ENCODE results near the gene CYP27C1.

The CYP27C1 gene

GRCh38 chr2:127191331-127192219 is 28.5 kb downstream of the CYP27C1 start:
- DNase-seq = no peak

- no peak for DNase-seq
Measured at GRCh38 chr2:127188797-127189196, 31.3 kb downstream of the CYP27C1 start.

DNA sequence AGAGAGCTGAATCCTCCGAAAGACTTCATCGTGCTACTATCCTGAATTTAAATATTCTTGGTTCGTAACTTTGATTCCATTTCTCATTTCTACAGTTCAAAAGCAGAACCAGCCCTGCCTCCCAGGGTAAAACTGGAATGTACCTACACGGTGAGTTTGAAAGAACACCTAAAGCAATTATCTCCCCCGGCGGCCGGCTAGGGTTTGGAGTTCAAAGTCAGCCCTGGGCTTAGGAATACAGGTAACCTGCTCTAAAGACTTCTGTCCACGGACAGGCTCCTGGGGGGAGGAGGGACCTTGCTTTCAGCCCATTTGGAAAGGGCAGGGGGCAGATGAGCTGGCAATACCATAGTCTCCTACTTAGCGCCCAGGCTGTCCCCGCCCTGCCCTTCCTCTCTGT is 32.3 kb downstream of the CYP27C1 start:
- no peak for DNase-seq

GRCh38 chr2:127187081-127187775 is 32.9 kb downstream of the CYP27C1 start:
- DNase-seq = no peak

- DNase-seq = no peak
Measured at GRCh38 chr2:127185705-127186104, 34.4 kb downstream of the CYP27C1 start.

GRCh38 chr2:127185093-127185492 is 35.0 kb downstream of the CYP27C1 start:
- DNase-seq = peak in 1 of 3 donors; percentile 41

- no peak for DNase-seq
Measured at GRCh38 chr2:127183771-127184170, 36.3 kb downstream of the CYP27C1 start.

DNA sequence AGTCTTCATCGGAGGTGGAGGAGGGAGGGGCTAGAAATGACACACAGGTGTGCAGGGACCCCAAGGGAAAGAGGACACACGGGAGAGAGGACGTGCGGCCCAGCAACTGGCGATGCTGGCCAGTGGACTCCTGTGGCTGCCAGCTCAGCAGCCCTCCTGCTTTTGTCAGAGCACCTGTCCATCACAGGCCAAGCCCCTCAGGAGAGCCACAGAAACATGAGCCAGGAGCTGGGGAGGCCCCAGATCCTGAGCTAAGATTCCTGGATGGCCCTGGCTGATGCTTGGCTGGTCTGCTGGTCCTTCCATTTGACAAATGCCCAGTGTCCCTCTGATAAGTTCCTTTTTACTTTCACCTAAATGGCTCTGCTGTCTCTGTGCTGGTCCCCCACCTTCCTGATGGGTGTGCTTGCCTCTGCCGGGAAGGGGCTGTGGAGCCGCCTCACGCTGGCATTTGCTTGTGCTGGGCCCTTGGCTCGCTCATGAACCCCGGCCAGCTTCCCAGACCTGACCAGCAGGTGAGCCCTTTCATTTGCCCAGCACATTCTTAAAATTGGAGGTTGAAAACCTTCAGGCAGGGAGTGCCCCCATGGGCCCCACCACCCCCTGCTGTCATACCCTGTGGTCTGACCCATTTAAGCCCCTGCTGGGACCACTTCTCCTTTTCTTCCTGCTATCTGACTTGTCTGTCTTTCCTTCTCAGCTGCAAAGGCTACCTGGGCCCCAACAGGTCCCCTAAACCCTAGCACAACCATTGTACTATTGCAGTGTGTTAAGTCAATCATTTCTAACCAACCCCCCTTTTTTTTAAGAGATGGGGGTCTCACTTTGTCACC is 37.3 kb downstream of the CYP27C1 start:
- DNase-seq = no peak

- DNase-seq = no peak
Measured at GRCh38 chr2:127181851-127182250, 38.2 kb downstream of the CYP27C1 start.

- peak; percentile 59 to 75 (median 74) for DNase-seq
Measured at GRCh38 chr2:127179766-127180165, 40.3 kb downstream of the CYP27C1 start.

GRCh38 chr2:127177617-127178263 is 42.4 kb downstream of the CYP27C1 start:
- no peak for DNase-seq

DNA sequence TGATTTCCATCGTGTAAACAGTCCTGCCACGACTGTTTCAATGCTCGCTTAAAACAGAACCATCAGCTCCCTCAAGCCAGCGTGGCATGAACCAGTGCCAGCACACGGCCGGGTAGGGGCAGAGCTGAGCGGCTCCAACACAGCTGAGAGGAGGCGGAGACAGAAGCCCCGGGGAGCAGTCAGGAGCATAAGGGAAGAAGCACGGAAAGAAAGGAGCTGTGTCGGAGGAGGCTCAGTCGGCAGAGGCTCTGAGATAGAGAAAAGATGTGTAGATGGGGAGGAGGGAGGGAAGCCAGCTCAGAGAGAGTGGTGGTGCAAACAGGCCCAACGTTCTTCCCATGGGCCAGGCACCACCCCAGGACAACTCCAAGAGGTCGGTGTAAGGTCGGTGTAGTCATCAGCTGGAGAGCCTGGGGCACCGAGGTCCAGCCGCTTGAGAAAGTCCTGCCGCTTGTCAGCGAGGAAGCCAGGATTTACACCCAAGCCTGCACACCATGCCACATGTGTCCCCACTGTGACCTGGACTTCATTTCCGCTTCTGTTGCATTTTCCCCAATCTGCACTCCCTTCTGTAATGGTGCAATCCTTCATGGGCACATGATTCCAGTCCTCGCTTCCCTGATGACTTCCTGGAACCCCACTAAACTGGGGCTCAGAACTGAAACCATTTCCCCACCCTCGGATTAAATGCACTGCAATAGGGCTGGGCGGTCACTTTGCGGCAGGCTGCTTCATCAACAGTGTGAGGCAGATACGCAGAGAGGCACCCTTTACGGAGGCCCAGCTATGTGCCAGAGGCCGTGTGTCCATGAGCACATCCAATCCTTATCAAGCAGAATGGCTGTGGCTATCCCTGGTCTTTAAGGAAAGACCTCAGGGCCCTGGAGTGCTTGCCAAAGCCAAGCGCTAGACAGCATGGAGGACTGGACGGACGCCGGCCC is 43.5 kb downstream of the CYP27C1 start:
- DNase-seq = peak; percentile 55 to 82 (median 67)

- no peak for DNase-seq
Measured at GRCh38 chr2:127175751-127176354, 44.2 kb downstream of the CYP27C1 start.

DNA sequence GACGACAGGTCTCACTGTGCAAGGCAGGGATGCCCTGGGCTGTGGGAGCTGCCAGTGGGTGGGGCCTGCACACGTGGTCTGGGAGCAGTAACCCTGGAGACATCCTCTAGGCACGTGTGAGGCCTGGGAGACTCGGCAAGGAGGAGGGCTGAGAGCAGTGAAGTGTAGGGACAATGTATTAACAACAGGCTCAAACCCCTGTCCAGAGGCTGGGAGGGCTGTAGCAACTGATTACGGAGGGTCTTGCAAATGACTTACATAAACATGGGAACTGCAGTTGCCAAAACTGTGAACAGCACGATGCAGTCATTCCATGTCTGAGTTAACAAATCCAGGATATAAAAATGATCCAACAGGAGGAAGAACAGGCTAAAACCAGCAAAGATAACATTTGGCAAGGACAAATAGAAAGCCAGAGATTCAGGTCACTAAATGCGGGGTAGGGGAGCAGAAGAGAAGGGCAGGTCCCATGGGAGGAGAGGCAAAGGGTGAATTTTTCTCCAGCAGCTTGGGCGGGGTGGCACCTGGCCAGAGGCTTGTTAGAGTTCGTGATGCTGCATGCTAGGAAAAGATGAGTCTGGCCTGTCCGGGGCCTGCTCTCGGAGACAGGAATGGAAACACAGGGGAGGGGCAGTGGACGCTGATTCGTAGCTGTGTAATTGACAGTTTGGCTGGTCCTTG is 44.9 kb downstream of the CYP27C1 start:
- no peak for DNase-seq

DNA sequence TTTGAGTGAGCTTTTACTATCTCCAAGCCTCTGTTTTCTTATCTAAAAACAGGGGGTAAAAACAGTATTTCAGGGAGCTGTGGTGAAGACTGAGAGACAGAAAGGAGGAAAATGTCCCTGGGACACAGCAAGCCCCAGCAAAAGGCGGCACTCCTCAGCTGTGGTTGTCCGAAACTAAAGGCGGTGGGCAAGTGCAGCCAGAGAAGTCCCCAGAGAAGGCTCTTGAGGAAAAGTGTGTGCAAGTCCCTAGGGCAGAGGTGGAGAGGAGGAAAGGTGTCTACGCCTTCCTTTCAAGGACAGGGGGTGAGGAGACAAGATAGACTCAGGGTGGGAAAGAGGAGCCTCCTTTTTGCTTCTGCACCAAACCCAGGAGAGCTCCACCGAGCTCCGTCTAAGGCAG is 45.5 kb downstream of the CYP27C1 start:
- DNase-seq = no peak

DNA sequence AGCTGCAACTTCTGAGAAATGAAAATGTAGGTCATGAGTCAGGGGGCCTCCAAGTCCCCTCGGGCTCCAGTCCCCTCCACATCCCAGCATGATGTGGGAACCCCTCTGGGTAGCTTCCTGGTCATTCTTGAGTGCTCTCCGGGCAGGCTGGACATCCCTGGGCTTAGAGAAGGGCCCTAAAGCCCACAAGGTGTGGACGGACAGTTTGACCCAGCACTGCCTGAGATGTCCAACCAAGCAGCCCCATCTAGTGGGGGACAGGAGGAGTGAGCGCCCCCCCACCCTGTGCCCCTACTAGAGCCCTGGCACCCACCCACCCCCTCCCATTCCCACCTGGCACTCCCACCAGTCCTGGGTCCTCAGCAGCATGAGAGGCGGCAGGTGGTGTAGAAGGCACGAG is 46.0 kb downstream of the CYP27C1 start:
- DNase-seq = peak in 2 of 3 donors; percentile 24 to 33

DNA sequence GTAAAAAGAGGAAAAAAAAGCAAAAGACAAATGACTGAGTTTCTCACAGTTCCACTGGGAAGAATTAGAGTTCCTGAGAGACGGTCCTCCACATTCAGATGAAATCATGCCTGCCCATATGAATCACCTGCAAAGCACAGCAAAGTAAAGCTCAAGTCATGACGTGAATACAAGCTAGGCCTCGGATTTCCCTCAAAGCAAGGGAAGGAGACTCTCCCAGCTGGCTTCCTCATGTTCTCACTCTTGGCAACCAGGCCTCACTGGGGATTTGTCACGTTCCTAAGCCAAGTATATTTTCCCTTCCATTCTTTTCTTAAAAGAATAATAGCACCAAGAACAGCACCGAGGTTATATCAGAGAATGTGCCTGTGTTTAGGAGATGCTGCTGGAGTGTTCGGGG is 47.0 kb downstream of the CYP27C1 start:
- DNase-seq = peak in 2 of 3 donors; percentile 26 to 38

DNA sequence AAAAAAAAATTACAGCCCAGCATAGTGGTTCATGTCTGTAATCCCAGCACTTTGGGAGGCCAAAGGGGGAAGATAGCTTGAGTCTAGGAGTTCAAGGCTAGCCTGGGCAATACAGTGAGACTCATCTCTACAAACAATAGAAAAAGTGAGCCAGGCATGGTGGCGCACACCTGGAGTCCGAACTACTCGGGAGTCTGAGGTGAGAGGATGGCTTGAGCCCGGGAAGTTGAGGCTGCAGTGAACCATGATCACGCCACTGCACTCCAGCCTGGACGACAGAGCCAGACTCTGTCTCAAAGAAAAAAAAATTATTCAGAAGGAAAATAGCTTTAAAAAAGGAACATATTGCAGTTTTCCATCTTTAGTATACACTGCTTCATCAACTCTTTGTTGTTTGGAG is 47.8 kb downstream of the CYP27C1 start:
- no peak for DNase-seq

DNA sequence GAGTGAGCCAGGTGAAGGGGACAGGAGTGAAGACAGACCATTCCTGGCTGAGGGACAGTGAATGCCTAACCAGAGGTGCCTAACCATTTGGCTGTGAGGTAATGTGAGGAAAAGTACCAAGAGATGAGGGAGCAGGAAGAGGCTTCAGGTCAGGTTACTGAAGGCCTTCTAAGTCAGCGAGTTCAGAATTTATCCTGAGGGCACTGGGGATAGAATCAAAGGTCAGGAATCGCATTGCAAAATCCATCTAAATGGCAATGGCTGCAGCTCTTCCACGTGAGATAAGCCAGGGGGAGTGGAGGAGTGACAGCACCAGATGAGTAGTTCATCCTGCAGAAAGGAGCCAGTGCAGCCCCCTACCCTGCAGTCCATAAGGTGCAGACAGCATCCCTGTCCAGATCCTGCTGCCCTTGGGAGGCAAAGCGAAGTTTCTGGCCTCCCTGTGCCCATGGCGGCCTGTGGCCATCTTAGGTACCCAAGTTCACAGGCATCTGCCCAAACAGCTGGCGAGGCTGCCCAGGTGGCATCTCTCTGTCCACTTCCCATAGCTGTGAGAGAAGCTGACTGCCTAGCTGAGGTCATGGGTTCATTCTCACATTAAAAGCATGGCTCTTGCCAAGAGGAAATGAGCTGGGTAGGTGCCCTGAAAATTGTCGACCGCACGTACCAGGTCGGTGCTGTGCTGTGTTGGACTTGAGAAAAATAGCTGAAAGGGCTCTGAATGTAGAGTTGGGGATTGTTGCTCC is 49.5 kb downstream of the CYP27C1 start:
- DNase-seq = no peak

DNA sequence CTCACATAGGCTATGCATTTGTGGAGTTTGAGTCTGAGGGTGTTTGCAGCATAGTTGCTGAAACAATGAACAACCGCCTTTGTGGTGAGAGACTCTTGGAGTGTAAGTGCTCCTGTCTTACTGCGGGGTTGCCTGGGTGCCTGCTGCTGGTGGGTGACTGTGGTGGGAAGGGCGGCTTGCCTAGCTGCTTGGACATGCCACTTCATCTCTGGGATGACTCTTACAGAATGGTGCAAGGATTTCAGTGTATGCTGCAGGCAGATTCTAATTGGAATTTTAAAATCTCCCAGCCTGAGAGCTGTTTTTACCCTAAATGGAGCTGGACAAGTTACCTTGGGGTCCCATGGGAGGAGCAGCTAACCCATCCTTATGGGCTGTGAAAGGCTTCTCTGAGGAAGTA is 50.1 kb downstream of the CYP27C1 start:
- DNase-seq = no peak

Measured in suppressor macrophage treated with lipopolysaccharide for 1 hour (primary cell).